Activated naive CD8-positive, alpha-beta T cell treated with anti-CD3 and anti-CD28 coated beads for 36 hours (primary cell): Measurements from ENCODE around the gene ESRRB. TPM values are rescaled to one million over a fixed set of nuclear protein-coding genes. Genes with fewer than 3 reads are reported as not detected.

Source experiments
- DNase-seq: peaks from one replicate; pipeline ENCODE4 v3.0.0; 2021
- H3K27ac Mint-ChIP-seq: one replicate; pipeline ENCODE4 v1.8.0; 2022; ENCODE audit warnings: mild to moderate bottlenecking, moderate library complexity, mixed read lengths
- H3K27me3 Mint-ChIP-seq: one replicate; pipeline ENCODE4 v1.8.0; 2022; ENCODE audit warnings: mild to moderate bottlenecking, mixed read lengths
- H3K36me3 Mint-ChIP-seq: one replicate; pipeline ENCODE4 v1.8.0; 2021; ENCODE audit warnings: mild to moderate bottlenecking, mixed read lengths
- H3K4me1 Mint-ChIP-seq: one replicate; pipeline ENCODE4 v1.8.0; 2021; ENCODE audit warnings: mixed read lengths
- H3K4me3 Mint-ChIP-seq: one replicate; pipeline ENCODE4 v1.8.0; 2022; ENCODE audit warnings: mild to moderate bottlenecking, moderate library complexity, mixed read lengths
- H3K9me3 Mint-ChIP-seq: one replicate; pipeline ENCODE4 v1.8.0; 2022; ENCODE audit warnings: mixed read lengths
- total RNA-seq, 2 experiments: library from RNA; stranded (reverse); gene quantifications; one replicate each; pipeline ENCODE4 v1.2.3, GENCODE V29; 2021

Gene ESRRB
- total RNA-seq, 2 experiments from 2014 or later = not detected

DNA sequence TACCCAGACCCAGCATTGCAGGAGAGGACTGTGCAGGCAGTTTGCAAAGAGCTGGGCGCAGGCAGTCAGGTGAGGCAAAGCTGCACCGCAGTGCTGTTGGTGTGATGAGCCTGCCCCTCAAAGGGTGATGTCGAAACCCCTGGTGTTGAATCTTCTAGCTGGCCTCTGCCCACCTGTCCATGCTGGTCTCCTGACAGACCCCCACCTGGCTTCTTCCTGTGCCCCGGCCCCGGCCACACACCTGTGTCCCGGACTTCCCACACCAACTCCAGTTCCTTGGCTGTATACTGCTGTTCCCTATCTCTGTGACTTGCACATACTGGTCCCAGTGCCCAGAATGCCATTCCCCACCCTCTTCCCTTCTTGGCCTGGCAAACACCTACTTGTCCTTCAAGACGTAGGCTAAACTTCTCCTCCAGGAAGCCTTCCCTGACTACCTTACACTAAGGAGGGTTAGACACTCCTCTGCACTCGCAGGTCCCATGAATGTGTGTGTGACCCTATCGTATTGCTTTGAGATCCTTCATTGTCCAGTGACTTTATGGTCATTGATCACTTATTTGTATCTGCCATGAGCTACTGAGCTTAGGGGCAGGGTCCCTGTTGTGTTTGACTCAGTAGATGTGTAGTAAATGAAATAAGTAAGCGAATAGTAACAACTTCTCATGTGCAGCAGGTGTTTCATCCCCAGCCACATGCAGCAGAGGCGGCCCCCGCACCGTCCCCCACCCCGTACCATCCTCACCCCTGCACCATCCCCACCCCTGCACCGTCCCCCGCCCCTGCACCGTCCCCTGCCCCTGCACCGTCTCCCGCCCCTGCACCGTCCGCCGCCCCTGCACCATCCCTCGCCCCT is 37.4 kb downstream of the ESRRB start:
- H3K27ac Mint-ChIP-seq = no peak overlapping the region
- no peaks in the 10 kb centered on the region for H3K36me3 Mint-ChIP-seq
- H3K4me1 Mint-ChIP-seq = peaks cover 4% of the 10 kb centered on the region
- H3K27me3 Mint-ChIP-seq = peaks cover 65% of the 10 kb centered on the region
- no peak overlapping the region for H3K4me3 Mint-ChIP-seq
- DNase-seq = no peak
- no peaks in the 10 kb centered on the region for H3K9me3 Mint-ChIP-seq

DNA sequence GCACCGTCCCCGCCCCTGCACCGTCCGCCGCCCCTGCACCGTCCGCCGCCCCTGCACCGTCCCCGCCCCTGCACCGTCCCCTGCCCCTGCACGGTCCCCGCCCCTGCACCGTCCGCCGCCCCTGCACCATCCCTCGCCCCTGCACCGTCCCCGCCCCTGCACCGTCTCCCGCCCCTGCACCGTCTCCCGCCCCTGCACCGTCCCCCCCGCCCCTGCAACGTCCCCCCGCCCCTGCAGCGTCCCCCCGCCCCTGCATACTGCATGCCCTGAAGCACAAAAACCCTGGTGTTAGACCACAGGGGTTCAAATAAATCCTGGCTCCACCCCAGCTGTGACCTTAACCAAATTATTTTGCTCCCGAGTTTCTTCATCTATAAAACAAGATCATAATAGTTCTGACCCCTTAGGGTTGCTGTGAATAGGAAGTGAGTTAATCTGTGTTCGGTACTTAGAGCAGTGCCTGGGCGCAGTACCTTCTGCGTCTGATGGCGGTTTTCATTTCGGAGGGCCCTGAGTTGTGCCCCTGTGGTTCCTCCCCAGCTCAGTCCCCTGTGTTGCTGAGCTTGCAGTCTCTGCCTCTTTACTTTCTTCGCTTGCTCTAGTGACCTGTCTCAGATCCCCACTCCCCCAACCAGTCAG is 38.1 kb downstream of the ESRRB start:
- no peak for DNase-seq
- H3K36me3 Mint-ChIP-seq = no peaks in the 10 kb centered on the region
- H3K27ac Mint-ChIP-seq = no peak overlapping the region
- H3K27me3 Mint-ChIP-seq = peaks cover 62% of the 10 kb centered on the region
- no peak overlapping the region for H3K4me3 Mint-ChIP-seq
- no peaks in the 10 kb centered on the region for H3K9me3 Mint-ChIP-seq
- peaks cover 4% of the 10 kb centered on the region for H3K4me1 Mint-ChIP-seq

DNA sequence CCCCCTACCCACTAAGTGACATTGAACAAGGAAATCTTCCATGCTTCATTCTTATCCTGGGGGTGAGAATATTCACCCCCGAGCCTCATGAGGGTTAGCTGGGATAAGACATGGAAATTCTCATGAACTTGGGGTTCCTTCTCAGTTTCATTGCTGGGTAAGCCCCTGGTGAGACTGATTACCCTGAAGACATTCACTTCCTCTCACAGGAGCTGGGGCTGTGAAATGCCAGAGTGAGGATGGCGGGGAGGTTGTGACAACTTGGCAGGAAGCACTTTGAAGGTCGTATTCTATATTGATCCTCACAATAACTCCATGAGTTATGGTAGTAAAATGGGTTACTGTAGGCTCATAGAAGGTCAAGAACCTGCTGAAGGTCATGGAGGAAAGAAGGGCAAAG is 43.5 kb downstream of the ESRRB start:
- peaks cover 36% of the 10 kb centered on the region for H3K27me3 Mint-ChIP-seq
- no peaks in the 10 kb centered on the region for H3K9me3 Mint-ChIP-seq
- H3K4me1 Mint-ChIP-seq = peaks cover under 1% of the 10 kb centered on the region
- H3K36me3 Mint-ChIP-seq = no peaks in the 10 kb centered on the region
- no peak overlapping the region for H3K27ac Mint-ChIP-seq
- H3K4me3 Mint-ChIP-seq = no peak overlapping the region
- no peak for DNase-seq

DNA sequence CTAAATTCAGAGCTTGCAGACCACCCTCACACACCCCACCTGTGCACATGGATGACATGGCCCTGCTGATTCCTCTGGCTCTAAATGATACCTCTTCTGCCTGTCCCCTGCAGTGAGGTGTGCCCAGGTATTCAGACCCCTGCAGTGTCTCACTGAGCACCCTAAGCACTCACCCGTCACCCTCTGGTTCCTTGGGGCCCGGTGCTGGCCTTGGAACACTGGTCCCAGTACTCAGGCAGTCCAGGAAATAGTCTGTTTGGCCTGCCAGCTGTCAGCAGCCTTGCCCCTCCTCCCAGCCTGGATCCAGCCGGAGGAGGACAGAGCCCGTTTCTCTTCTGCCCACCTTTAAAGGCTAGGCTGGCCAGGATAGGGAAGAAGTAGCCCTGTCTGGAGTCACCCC is 44.9 kb downstream of the ESRRB start:
- Mint-ChIP-seq H3K27ac (no peak overlapping the region), H3K4me3 (no peak overlapping the region), H3K9me3 (no peaks in the 10 kb centered on the region), H3K27me3 (peaks cover 26% of the 10 kb centered on the region), H3K4me1 (no peaks in the 10 kb centered on the region), H3K36me3 (no peaks in the 10 kb centered on the region)
- no peak for DNase-seq

DNA sequence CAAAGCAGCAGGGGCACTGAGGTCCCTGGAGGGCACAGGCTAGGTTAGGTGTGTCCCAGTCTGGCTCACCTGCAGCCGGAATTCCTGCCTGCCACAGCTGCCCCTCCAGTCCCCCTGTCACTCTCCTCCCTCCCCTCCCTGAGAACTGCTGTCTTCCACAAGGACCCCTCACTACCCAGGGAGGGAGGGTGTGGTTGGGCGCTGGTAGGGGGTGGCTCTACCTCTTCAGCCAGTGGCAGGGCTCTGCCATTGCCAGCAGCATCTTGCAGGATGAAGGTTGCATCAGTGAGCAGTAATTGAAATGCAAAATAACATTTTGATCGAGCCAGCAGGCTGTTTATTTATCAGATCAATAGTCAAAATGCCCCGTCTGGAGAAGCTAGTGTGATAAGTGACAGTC is 45.7 kb downstream of the ESRRB start:
- no peak overlapping the region for H3K27ac Mint-ChIP-seq
- no peak for DNase-seq
- no peaks in the 10 kb centered on the region for H3K9me3 Mint-ChIP-seq
- no peak overlapping the region for H3K4me3 Mint-ChIP-seq
- H3K36me3 Mint-ChIP-seq = no peaks in the 10 kb centered on the region
- H3K4me1 Mint-ChIP-seq = no peaks in the 10 kb centered on the region
- peaks cover 23% of the 10 kb centered on the region for H3K27me3 Mint-ChIP-seq

DNA sequence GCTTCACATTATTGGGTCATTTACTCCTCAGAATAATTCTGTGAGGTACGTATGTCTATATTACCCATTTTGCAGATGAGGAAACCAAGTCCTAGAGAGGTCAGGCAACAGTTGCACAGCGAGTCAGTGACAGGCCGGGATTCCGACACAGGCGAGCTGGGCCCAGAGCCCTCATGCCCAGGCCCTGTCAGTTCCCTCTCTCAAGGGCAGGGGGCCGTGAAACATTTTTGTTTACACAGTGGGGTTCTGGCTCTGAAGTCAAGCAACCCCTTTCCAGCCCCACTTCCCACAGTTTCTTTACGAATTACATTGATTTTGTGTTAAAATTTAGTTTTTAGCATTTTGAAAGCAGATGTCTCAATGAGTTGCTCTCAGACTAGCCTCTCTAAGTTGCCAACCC is 46.7 kb downstream of the ESRRB start:
- no peaks in the 10 kb centered on the region for H3K9me3 Mint-ChIP-seq
- no peaks in the 10 kb centered on the region for H3K4me1 Mint-ChIP-seq
- H3K27ac Mint-ChIP-seq = no peak overlapping the region
- H3K36me3 Mint-ChIP-seq = no peaks in the 10 kb centered on the region
- peaks cover 13% of the 10 kb centered on the region for H3K27me3 Mint-ChIP-seq
- DNase-seq = no peak
- no peak overlapping the region for H3K4me3 Mint-ChIP-seq

DNA sequence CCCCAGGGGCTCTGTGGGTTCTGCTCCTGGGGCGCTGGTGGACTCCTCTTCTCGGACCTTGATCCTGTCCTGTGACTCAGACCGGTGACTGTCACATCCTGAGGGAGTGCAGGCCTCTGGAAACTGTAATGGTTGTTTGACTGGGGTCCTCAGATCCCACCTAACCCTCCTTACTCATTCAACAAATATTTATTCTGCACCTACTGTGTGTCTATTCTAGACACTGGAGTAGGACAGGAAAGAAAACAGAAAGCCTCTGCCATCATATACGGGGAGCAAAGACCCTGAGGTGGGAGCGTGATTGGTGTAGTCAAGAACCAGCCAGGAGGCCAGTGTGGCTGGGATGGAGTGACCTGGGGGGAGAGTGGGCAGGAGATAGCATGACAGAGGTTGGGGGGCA is 47.6 kb downstream of the ESRRB start:
- no peaks in the 10 kb centered on the region for H3K36me3 Mint-ChIP-seq
- H3K27me3 Mint-ChIP-seq = peaks cover 9% of the 10 kb centered on the region
- no peak for DNase-seq
- no peaks in the 10 kb centered on the region for H3K9me3 Mint-ChIP-seq
- no peak overlapping the region for H3K27ac Mint-ChIP-seq
- no peak overlapping the region for H3K4me3 Mint-ChIP-seq
- no peaks in the 10 kb centered on the region for H3K4me1 Mint-ChIP-seq

DNA sequence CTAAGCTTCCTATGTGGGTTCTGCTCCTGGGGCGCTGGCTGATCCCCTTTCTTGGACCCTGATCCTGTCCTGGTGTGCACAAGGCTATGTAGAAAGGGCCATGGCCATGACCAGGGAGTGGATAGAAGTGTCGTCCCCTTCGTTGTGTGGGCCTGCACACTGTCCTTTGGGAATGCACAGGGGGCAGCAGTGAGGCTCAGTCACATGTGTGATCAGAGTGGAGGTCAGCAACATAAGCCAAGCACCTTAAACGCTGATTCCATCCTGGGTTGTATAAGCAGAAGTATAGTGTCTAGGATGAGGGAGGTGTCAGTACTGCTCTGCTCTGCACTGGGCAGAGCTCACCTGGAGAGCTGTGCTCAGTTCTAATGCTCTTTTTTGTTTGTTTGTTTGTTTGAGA is 48.4 kb downstream of the ESRRB start:
- H3K4me1 Mint-ChIP-seq = no peaks in the 10 kb centered on the region
- H3K36me3 Mint-ChIP-seq = no peaks in the 10 kb centered on the region
- no peak overlapping the region for H3K4me3 Mint-ChIP-seq
- H3K27me3 Mint-ChIP-seq = peaks cover 9% of the 10 kb centered on the region
- no peak for DNase-seq
- no peaks in the 10 kb centered on the region for H3K9me3 Mint-ChIP-seq
- H3K27ac Mint-ChIP-seq = no peak overlapping the region

DNA sequence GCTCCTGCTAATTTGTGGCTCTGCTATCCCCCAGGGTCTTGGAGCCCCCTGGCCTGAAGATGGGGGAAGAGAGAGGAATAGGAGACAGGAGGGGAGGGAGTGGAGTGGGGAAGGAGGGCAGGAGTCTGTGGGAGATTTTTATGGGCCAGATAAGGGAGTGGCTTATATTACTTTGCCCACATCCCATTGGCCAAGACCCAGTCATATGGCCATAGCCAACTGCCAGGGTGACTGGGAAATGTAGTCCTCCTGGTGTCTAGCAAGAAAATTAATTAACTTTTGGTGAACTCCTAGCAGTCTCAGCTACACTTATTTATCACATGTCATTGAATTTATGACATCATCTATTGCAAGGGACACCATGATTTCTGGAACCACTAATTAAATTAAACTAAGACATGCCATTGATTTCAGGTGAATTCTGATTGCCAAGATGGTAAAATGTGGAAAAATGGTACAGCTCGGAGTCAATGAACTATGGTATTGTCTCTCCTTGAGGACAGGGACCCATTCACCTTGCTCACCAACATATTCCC is 50.3 kb downstream of the ESRRB start:
- Mint-ChIP-seq H3K9me3 (no peaks in the 10 kb centered on the region), H3K27ac (no peak overlapping the region), H3K27me3 (peaks cover 9% of the 10 kb centered on the region), H3K36me3 (no peaks in the 10 kb centered on the region), H3K4me3 (no peak overlapping the region), H3K4me1 (no peaks in the 10 kb centered on the region)
- no peak for DNase-seq

DNA sequence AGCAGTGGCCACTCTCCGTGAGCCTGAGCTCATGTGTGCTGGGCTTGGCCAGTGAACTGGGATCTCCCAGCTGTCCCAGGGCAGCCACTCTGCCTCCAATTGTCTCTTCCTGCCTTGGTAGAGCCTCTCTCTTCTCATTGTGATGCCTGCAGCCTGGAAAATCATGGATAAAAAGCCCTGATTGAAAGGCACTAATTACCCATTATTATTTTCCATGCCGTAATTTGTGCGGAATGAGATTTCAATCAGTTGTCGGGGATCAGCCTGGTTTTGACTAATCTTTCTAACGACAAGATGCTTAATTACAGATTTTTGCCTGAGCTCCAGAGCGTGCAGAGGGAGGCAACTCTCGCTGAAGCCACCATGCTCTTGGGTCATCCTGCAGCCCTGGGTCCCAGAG is 52.7 kb downstream of the ESRRB start:
- no peak overlapping the region for H3K27ac Mint-ChIP-seq
- no peak overlapping the region for H3K4me3 Mint-ChIP-seq
- H3K4me1 Mint-ChIP-seq = no peaks in the 10 kb centered on the region
- no peaks in the 10 kb centered on the region for H3K9me3 Mint-ChIP-seq
- H3K36me3 Mint-ChIP-seq = no peaks in the 10 kb centered on the region
- peaks cover 13% of the 10 kb centered on the region for H3K27me3 Mint-ChIP-seq
- DNase-seq = no peak

DNA sequence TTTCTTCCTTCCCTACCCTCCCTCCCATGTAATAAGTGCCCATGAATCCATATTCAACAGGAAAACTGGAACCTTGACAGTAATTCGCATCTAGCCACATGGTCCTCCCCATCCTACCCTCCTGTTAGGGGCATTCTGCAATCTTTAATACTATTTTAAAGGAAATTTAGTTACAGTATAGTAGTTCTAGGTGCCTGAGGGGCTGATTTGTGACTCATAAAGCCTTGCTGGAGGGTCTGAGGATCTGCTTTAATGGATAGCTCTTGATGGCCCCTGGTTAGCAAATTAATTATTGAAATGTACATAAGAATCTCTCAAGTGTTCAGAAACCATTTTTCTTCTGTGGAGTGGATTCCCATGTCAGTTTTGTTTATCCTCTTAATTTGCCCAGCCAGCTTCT is 54.1 kb downstream of the ESRRB start:
- Mint-ChIP-seq H3K9me3 (no peaks in the 10 kb centered on the region), H3K36me3 (no peaks in the 10 kb centered on the region), H3K27me3 (peaks cover 13% of the 10 kb centered on the region), H3K27ac (no peak overlapping the region), H3K4me3 (no peak overlapping the region), H3K4me1 (no peaks in the 10 kb centered on the region)
- no peak for DNase-seq

DNA sequence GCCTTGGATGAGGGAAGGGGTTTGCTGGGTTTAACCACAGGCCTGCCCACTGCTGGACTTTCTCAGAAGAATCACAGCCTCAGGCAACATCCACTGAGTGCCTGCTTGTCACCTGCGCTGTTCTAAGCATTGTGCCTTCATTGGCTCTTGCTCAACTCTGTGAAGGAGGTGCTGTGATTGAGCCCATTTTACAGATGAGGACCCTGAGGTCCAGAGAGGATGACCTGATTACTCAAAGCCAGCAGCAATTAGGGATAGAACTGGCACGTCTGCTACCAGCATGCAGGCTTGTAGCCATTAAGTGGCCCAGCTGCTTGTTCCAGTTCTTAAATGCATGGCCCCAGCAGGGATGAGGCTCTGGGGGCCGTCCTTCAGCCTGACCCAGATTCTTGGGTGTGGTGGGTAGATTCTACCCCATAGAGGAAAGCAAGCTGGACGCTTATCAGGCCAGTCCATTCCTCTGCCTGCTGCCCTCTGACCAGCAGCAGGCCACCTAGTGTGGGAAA is 54.6 kb downstream of the ESRRB start:
- no peak for DNase-seq
- no peaks in the 10 kb centered on the region for H3K4me1 Mint-ChIP-seq
- H3K9me3 Mint-ChIP-seq = no peaks in the 10 kb centered on the region
- no peaks in the 10 kb centered on the region for H3K36me3 Mint-ChIP-seq
- H3K27me3 Mint-ChIP-seq = peaks cover 11% of the 10 kb centered on the region
- H3K4me3 Mint-ChIP-seq = no peak overlapping the region
- H3K27ac Mint-ChIP-seq = no peak overlapping the region

DNA sequence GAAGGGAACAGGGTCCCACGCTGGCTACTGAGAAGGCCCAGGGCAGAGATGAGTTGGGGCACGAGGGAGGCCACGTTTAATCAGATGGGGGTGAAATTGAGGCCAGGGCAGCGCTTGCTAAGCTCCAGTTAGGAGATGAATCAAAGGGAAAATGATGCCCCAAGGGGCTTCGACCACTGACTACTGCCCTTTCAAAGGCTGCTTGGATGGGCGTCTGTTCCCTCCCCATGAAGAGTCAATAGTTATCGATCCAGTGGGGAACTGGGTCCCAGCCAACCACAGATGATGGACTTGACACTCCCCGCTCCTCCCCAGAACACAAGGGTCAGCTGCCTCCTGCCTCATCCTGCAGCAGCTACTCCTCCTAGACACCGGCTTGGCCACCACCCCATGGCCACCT is 55.6 kb downstream of the ESRRB start:
- Mint-ChIP-seq H3K36me3 (no peaks in the 10 kb centered on the region), H3K4me1 (no peaks in the 10 kb centered on the region), H3K27me3 (peaks cover 5% of the 10 kb centered on the region), H3K4me3 (no peak overlapping the region), H3K9me3 (no peaks in the 10 kb centered on the region), H3K27ac (no peak overlapping the region)
- DNase-seq = no peak

DNA sequence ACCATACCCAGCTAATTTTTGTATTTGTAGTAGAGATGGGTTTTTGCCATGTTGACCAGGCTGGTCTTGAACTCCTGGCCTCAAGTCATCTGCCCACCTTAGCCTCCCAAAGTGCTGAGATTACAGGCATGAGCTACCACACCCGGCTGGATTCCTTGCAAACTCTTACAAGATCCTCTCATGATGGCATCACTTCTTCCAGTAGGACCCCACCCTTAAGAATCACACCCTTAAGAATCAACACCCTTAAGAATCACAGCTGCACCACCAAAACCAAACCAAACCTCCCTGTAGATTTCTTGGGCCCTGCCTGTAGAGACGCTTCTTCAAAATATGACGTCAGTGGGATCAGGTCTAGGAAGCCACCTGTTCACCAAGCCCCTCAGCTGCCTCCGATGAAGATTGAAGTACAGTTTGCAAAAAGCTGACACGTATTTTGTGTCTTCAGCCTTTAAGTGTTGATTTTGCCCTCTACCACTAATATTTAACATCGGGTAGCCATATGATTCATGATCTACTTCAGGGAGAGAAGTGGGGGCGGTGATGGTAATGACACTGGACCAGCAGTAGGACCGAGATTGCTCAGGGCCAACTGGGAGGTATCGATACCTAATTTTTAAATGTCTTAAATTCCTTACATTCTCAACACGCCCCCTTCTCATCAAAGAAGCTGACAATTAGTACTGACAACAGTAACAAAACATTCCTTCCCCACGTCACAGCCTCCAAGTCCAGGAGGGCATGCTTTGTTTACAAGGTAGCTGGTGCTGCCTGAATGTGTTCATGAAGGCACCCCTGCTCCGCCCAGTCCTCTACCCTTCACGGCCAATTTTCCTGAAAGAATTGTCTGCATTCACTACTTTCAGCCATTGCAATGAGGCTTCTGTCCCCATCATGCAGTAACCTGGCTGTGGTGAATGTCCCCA is 57.2 kb downstream of the ESRRB start:
- H3K27ac Mint-ChIP-seq = no peak overlapping the region
- peaks cover 4% of the 10 kb centered on the region for H3K27me3 Mint-ChIP-seq
- H3K9me3 Mint-ChIP-seq = no peaks in the 10 kb centered on the region
- no peak overlapping the region for H3K4me3 Mint-ChIP-seq
- H3K36me3 Mint-ChIP-seq = no peaks in the 10 kb centered on the region
- DNase-seq = no peak
- H3K4me1 Mint-ChIP-seq = no peaks in the 10 kb centered on the region

DNA sequence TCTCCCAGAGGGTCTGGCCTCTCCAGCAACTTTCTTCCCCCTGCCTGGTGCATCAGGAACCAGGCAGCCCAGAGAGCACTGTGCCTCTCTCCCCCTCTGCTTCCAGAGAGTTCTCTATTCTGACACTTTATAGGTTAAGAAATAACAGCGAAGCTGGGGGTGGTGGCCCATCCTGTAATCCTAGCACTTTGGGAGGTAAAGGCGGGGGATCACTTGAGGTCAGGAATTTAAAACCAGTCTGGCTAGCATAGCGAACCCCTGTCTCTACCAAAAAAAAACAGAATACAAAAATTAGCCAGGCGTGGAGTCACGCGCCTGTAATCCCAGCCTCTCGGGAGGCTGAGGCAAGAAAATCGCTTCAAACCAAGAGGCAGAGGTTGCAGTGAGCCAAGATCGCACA is 58.3 kb downstream of the ESRRB start:
- no peak overlapping the region for H3K4me3 Mint-ChIP-seq

More for the DNA sequence above, 58.3 kb downstream of the ESRRB start:
- Mint-ChIP-seq H3K27me3 (peaks cover 4% of the 10 kb centered on the region), H3K9me3 (no peaks in the 10 kb centered on the region), H3K27ac (no peak overlapping the region), H3K4me1 (no peaks in the 10 kb centered on the region), H3K36me3 (no peaks in the 10 kb centered on the region)
- no peak for DNase-seq
